Neural progenitor cell (in vitro differentiated cells): Measurements from ENCODE around the gene COX5A. TPM values are rescaled to one million over a fixed set of nuclear protein-coding genes. Genes with fewer than 3 reads are reported as not detected.
A peak's percentile ranks its signal among the peaks of the same experiment; 100 is the strongest.

Source experiments
- DNase-seq: peaks from one replicate; pipeline ENCODE4 v3.0.0-alpha.2; 2016; ENCODE audit warnings: low spot score
- H2AFZ ChIP-seq: fragments of 200-600 bp; sonication (generic); replicated peaks from 2 replicates; pipeline ENCODE4 v1.6.1; 2016; ENCODE audit warnings: antibody characterized with exemption
- H3F3A ChIP-seq: fragments of 200-600 bp; sonication (generic); 2 replicates; pipeline ENCODE4 v1.6.1; 2016; ENCODE audit warnings: antibody characterized with exemption, low read depth
- H3K27ac ChIP-seq: fragments of 200-600 bp; sonication (generic); 2 replicates; pipeline ENCODE4 v1.5.1; 2016; ENCODE audit warnings: mild to moderate bottlenecking
- H3K27me3 ChIP-seq: fragments of 200-600 bp; sonication (generic); 2 replicates; pipeline ENCODE4 v1.6.1; 2016; ENCODE audit warnings: mild to moderate bottlenecking, moderate library complexity
- H3K36me3 ChIP-seq: fragments of 200-600 bp; sonication (generic); 2 replicates; pipeline ENCODE4 v1.5.1; 2016
- H3K4me1 ChIP-seq: fragments of 200-600 bp; sonication (generic); 2 replicates; pipeline ENCODE4 v1.6.1; 2016; ENCODE audit warnings: mixed run types
- H3K4me2 ChIP-seq: fragments of 200-600 bp; sonication (generic); 2 replicates; pipeline ENCODE4 v1.6.1; 2016
- H3K4me3 ChIP-seq: fragments of 200-600 bp; sonication (generic); 2 replicates; pipeline ENCODE4 v1.5.1; 2016
- H3K79me2 ChIP-seq: fragments of 200-600 bp; sonication (generic); 2 replicates; pipeline ENCODE4 v1.6.1; 2016; ENCODE audit warnings: low read depth
- H3K9ac ChIP-seq: fragments of 200-600 bp; sonication (generic); 2 replicates; pipeline ENCODE4 v1.6.1; 2016
- H3K9me3 ChIP-seq: fragments of 200-600 bp; sonication (generic); 2 replicates; pipeline ENCODE4 v1.5.1; 2016; ENCODE audit warnings: low read depth
- H4K20me1 ChIP-seq: fragments of 200-600 bp; sonication (generic); 2 replicates; pipeline ENCODE4 v1.6.1; 2016; ENCODE audit warnings: low read depth
- H3K27ac Mint-ChIP-seq: 3 replicates; pipeline ENCODE4 v1.8.0; 2021; ENCODE audit warnings: mixed read lengths
- H3K27me3 Mint-ChIP-seq: 2 replicates; pipeline ENCODE4 v1.8.0; 2022; ENCODE audit warnings: low read depth, mild to moderate bottlenecking, inconsistent platforms, moderate library complexity, mixed read lengths; ENCODE audit not compliant: insufficient read depth
- H3K36me3 Mint-ChIP-seq: 3 replicates; pipeline ENCODE4 v1.8.0; 2021; ENCODE audit warnings: mixed read lengths
- H3K4me1 Mint-ChIP-seq: 3 replicates; pipeline ENCODE4 v1.8.0; 2021; ENCODE audit warnings: mixed read lengths
- H3K4me3 Mint-ChIP-seq: 3 replicates; pipeline ENCODE4 v1.8.0; 2021; ENCODE audit warnings: mild to moderate bottlenecking, moderate library complexity, mixed read lengths
- H3K9me3 Mint-ChIP-seq: 3 replicates; pipeline ENCODE4 v1.8.0; 2020; ENCODE audit warnings: mixed read lengths
- CTCF ChIP-seq: fragments of 200-600 bp; sonication (generic); IDR thresholded peaks from 2 replicates; pipeline ENCODE4 v1.5.1; 2017; ENCODE audit warnings: antibody characterized with exemption, mild to moderate bottlenecking
- EZH2 ChIP-seq: fragments of 200-600 bp; sonication (generic); IDR thresholded peaks from 2 replicates; pipeline ENCODE4 v1.6.1; 2017; ENCODE audit warnings: antibody characterized with exemption, mild to moderate bottlenecking, moderate library complexity
- EZH2phosphoT487 ChIP-seq: fragments of 200-600 bp; sonication (generic); IDR thresholded peaks from 2 replicates; pipeline ENCODE4 v1.6.1; 2017; ENCODE audit warnings: antibody characterized with exemption
- small RNA-seq: library from RNA; depleted of rRNA; stranded (forward); fragments of <200 nt; gene quantifications from one replicate; pipeline ENCODE3, GENCODE V24; 2015
- total RNA-seq: library from RNA; depleted of rRNA; stranded (reverse); fragments of >200 nt; gene quantifications from 2 replicates; pipeline ENCODE4 v1.2.3, GENCODE V29; 2015; ENCODE audit warnings: low replicate concordance

The COX5A gene
- total RNA-seq, 1 donor from 2014 or later = 200 TPM

GRCh38 chr15:74872702-74873035, 65.2 kb downstream of the COX5A start:
- Mint-ChIP-seq H3K27me3 (peaks cover 5% of the 10 kb centered on the region), H3K36me3 (peaks cover 14% of the 10 kb centered on the region), H3K9me3 (peaks cover 3% of the 10 kb centered on the region), H3K27ac (peak overlapping the region; percentile 83), H3K4me1 (peaks cover 24% of the 10 kb centered on the region), H3K4me3 (peak overlapping the region; percentile 94)
- no peak for TF ChIP-seq EZH2phosphoT487
- no peak for TF ChIP-seq CTCF
- TF ChIP-seq EZH2 = no peak
- DNase-seq = no peak
- Histone ChIP-seq H3K27ac (no peak overlapping the region), H3K9me3 (no peaks in the 10 kb centered on the region), H4K20me1 (peaks cover 32% of the 10 kb centered on the region), H3K9ac (peak overlapping the region; percentile 51), H3F3A (peaks cover 6% of the 10 kb centered on the region), H3K36me3 (no peaks in the 10 kb centered on the region), H3K4me1 (peaks cover 4% of the 10 kb centered on the region), H3K4me3 (peak overlapping the region; percentile 86), H3K4me2 (peak overlapping the region; percentile 93), H2AFZ (no peak overlapping the region), H3K27me3 (no peaks in the 10 kb centered on the region), H3K79me2 (peaks cover 51% of the 10 kb centered on the region)

GRCh38 chr15:74870436-74871215, 67.2 kb downstream of the COX5A start:
- H4K20me1 ChIP-seq = peaks cover 32% of the 10 kb centered on the region
- H3K27ac ChIP-seq = no peak overlapping the region
- peaks cover 22% of the 10 kb centered on the region for H3K36me3 Mint-ChIP-seq
- peaks cover 6% of the 10 kb centered on the region for H3K9me3 Mint-ChIP-seq
- peaks cover 29% of the 10 kb centered on the region for H3K4me1 Mint-ChIP-seq
- no peak overlapping the region for H2AFZ ChIP-seq
- peaks cover 4% of the 10 kb centered on the region for H3K4me1 ChIP-seq
- H3K27ac Mint-ChIP-seq = no peak overlapping the region
- TF ChIP-seq EZH2 (no peak), EZH2phosphoT487 (no peak), CTCF (no peak)
- no peak for DNase-seq
- H3K27me3 ChIP-seq = no peaks in the 10 kb centered on the region
- no peaks in the 10 kb centered on the region for H3K9me3 ChIP-seq
- no peak overlapping the region for H3K4me2 ChIP-seq
- peaks cover 5% of the 10 kb centered on the region for H3K27me3 Mint-ChIP-seq
- peaks cover 6% of the 10 kb centered on the region for H3F3A ChIP-seq
- H3K36me3 ChIP-seq = no peaks in the 10 kb centered on the region
- no peak overlapping the region for H3K4me3 ChIP-seq
- H3K9ac ChIP-seq = no peak overlapping the region
- H3K79me2 ChIP-seq = peaks cover 66% of the 10 kb centered on the region
- H3K4me3 Mint-ChIP-seq = peak overlapping the region; percentile 67

Small RNA genes lying within 50 kb of the gene (small RNA-seq; reads per million reads assigned to genes)
- gene RF00019 = not detected

Other genes with a start within 250 kb of the COX5A start
- 16.6 and 24.4 TPM in 2 replicates for gene EDC3, start 242.0 kb downstream of the COX5A start, total RNA-seq
- gene CYP1A1, start 212.5 kb downstream of the COX5A start, total RNA-seq = 0.15 TPM in 1 of 2 replicates, not detected in the other
- not detected in 2 replicates for gene CYP1A2, start 189.2 kb downstream of the COX5A start, total RNA-seq
- 18.3 and 25.4 TPM in 2 replicates for gene CSK, start 156.0 kb downstream of the COX5A start, total RNA-seq
- gene LMAN1L, start 125.2 kb downstream of the COX5A start, total RNA-seq = not detected in 2 replicates
- not detected in 2 replicates for gene CPLX3, start 111.4 kb downstream of the COX5A start, total RNA-seq
- 22.7 and 37.4 TPM in 2 replicates for gene ULK3, start 94.9 kb downstream of the COX5A start, total RNA-seq
- gene SCAMP2, start 64.7 kb downstream of the COX5A start, total RNA-seq = 19.4 and 44.5 TPM in 2 replicates
- 77.7 and 106 TPM in 2 replicates for gene MPI, start 48.0 kb downstream of the COX5A start, total RNA-seq
- 120 and 124 TPM in 2 replicates for gene FAM219B, start 31.2 kb downstream of the COX5A start, total RNA-seq
- gene RPP25, start 18.7 kb upstream of the COX5A start, total RNA-seq = 2.5 and 7.2 TPM in 2 replicates
- gene SCAMP5, start 57.5 kb upstream of the COX5A start, total RNA-seq = 16.4 and 24.9 TPM in 2 replicates
- 15.8 and 38.6 TPM in 2 replicates for gene PPCDC, start 85.5 kb upstream of the COX5A start, total RNA-seq